Motor neuron (in vitro differentiated cells): ENCODE measurements around the gene PVALEF. TPM values are rescaled to one million over a fixed set of nuclear protein-coding genes. Genes with fewer than 3 reads are reported as not detected.

ENCODE experiments used
- ATAC-seq, 8 experiments: fragments of 200-7000 bp; cut with Tn5 transposase; replicated peaks in 6 of 8; 2 replicates each; pipeline ENCODE4 v1.8.0; 2021; ENCODE audit warnings: mild to moderate bottlenecking in 8 of 8, moderate library complexity in 8 of 8
- H3K27ac ChIP-seq, 2 donors: fragments of 250-450 bp; sonication (Bioruptor Pico); 2 replicates each; pipeline ENCODE4 v1.9.0; 2021; ENCODE audit warnings: antibody characterized with exemption in 2 of 2, mild to moderate bottlenecking in 2 of 2, moderate library complexity in 1 of 2
- H3K4me1 ChIP-seq, 2 donors: fragments of 250-450 bp; sonication (Bioruptor Pico); replicated peaks in 1 of 2; 2 replicates each; pipeline ENCODE4 v1.6.1; 2021; ENCODE audit warnings: antibody characterized with exemption in 2 of 2, mild to moderate bottlenecking in 2 of 2, moderate library complexity in 1 of 2
- H3K4me3 ChIP-seq, 5 donors: fragments of 250-450 bp; sonication (Bioruptor Pico); 2 replicates each; pipeline ENCODE4 v1.9.0; 2021; ENCODE audit warnings: antibody characterized with exemption in 5 of 5, mild to moderate bottlenecking in 5 of 5, moderate library complexity in 4 of 5
- WGBS, 10 experiments: fragments of 450-650 bp; shearing (Covaris generic); methylation state at CpG; one replicate each; pipeline ENCODE4 v1.0.0; 2022; 5-methylcytosine and 5-hydroxymethylcytosine counted together
- in situ Hi-C, 9 experiments: fragments of 400-800 bp; cut with MboI; loops; one replicate each; pipeline ENCODE4 v1.15.0; 2021; ENCODE audit warnings: low sequenced_read_pairs in 9 of 9, low pct_unique_long_range_greater_than_20kb in 2 of 9; ENCODE audit not compliant: unreplicated experiment in 9 of 9
- total RNA-seq, 8 experiments: library from RNA; unstranded; fragments of 300-600 nt; gene quantifications; 2 replicates each; pipeline versions ENCODE4 v1.2.3 to v1.2.4, GENCODE V29; 2022

The PVALEF gene
- total RNA-seq, 8 experiments from 2014 or later: 0.16 to 0.24 (median 0.21) TPM; not detected in 4

- ATAC-seq: no peak
- 20 to 100% (median 66%) methylated on average over 1 to 5 of the region's 14 CpGs; no CpG with 5 or more reads in 4 of the 10 experiments for WGBS, 10 experiments
- no peak overlapping the region for H3K4me3 ChIP-seq
- no peak overlapping the region for H3K27ac ChIP-seq
- in situ Hi-C loops: no loop called here
- H3K4me1 ChIP-seq: peaks cover 42 to 45% of the 10 kb centered on the region in 2 donors
Observed at GRCh38 chr17:81131486-81132196, 33.7 kb upstream of the PVALEF start.

- Histone ChIP-seq H3K4me1 (peaks cover 38 to 41% of the 10 kb centered on the region in 2 donors), H3K27ac (no peak overlapping the region), H3K4me3 (no peak overlapping the region)
- in situ Hi-C loops: no loop called here
- no peak for ATAC-seq
- WGBS, 10 experiments: 80 to 100% (median 82%) methylated on average over 1 to 2 of the region's 11 CpGs; no CpG with 5 or more reads in 7 of the 10 experiments
Observed at GRCh38 chr17:81132197-81132540, 33.1 kb upstream of the PVALEF start.

- ATAC-seq: no peak
- no peak overlapping the region for H3K27ac ChIP-seq
Observed at GRCh38 chr17:81132770-81133723, 32.3 kb upstream of the PVALEF start.

GRCh38 chr17:81134064-81134781, 31.1 kb upstream of the PVALEF start:
- Histone ChIP-seq H3K4me3 (no peak overlapping the region), H3K27ac (no peak overlapping the region), H3K4me1 (peaks cover 28 to 31% of the 10 kb centered on the region in 2 donors)
- 60 to 100% (median 83%) methylated on average over 1 to 5 of the region's 28 CpGs; no CpG with 5 or more reads in 5 of the 10 experiments for WGBS, 10 experiments
- in situ Hi-C loops: no loop called here
- ATAC-seq: peak in 1 of 8 experiments; percentile 11

More at GRCh38 chr17:81132770-81133723, 32.3 kb upstream of the PVALEF start:
- WGBS, 10 experiments: 40 to 100% (median 82%) methylated on average over 1 to 6 of the region's 22 CpGs; no CpG with 5 or more reads in 4 of the 10 experiments
- H3K4me1 ChIP-seq: peaks cover 29 to 33% of the 10 kb centered on the region in 2 donors
- no peak overlapping the region for H3K4me3 ChIP-seq
- in situ Hi-C loops: no loop called here

GRCh38 chr17:81135505-81136278, 29.6 kb upstream of the PVALEF start:
- Histone ChIP-seq H3K4me1 (peaks cover 18 to 23% of the 10 kb centered on the region in 2 donors), H3K4me3 (no peak overlapping the region), H3K27ac (no peak overlapping the region)
- in situ Hi-C loops: no loop called here
- ATAC-seq: peak in 4 of 8 experiments; percentile 18 to 82 (median 63)
- WGBS, 10 experiments: 25 to 100% (median 87%) methylated on average over 2 to 9 of the region's 28 CpGs; no CpG with 5 or more reads in 5 of the 10 experiments

- 67% methylated on average over 2 of the region's 8 CpGs; no CpG with 5 or more reads in 9 of the 10 experiments for WGBS, 10 experiments
Observed at GRCh38 chr17:81136366-81136765, 28.9 kb upstream of the PVALEF start.

GRCh38 chr17:81137248-81137647, 28.1 kb upstream of the PVALEF start:
- Histone ChIP-seq H3K4me1 (peaks cover 12 to 15% of the 10 kb centered on the region in 2 donors), H3K27ac (no peak overlapping the region), H3K4me3 (no peak overlapping the region)
- in situ Hi-C loops: no loop called here
- ATAC-seq: no peak
- WGBS, 10 experiments: 65 to 100% (median 90%) methylated on average over 2 to 4 of the region's 13 CpGs; no CpG with 5 or more reads in 7 of the 10 experiments

More at GRCh38 chr17:81136366-81136765, 28.9 kb upstream of the PVALEF start:
- in situ Hi-C loops: no loop called here
- no peak for ATAC-seq
- H3K4me1 ChIP-seq: peaks cover 15 to 19% of the 10 kb centered on the region in 2 donors
- H3K27ac ChIP-seq: no peak overlapping the region
- no peak overlapping the region for H3K4me3 ChIP-seq

GRCh38 chr17:81138083-81138482, 27.2 kb upstream of the PVALEF start:
- Histone ChIP-seq H3K4me1 (peaks cover 7 to 15% of the 10 kb centered on the region in 2 donors), H3K27ac (no peak overlapping the region), H3K4me3 (no peak overlapping the region)
- 70 to 93% (median 86%) methylated on average over 2 to 10 of the region's 15 CpGs; no CpG with 5 or more reads in 6 of the 10 experiments for WGBS, 10 experiments
- no peak for ATAC-seq
- in situ Hi-C loops: no loop called here

GRCh38 chr17:81138500-81138899, 26.8 kb upstream of the PVALEF start:
- no peak for ATAC-seq
- WGBS, 10 experiments: 60 to 100% (median 82%) methylated on average over 1 to 12 of the region's 25 CpGs; no CpG with 5 or more reads in 5 of the 10 experiments
- Histone ChIP-seq H3K27ac (no peak overlapping the region), H3K4me3 (no peak overlapping the region), H3K4me1 (peaks cover 3 to 11% of the 10 kb centered on the region in 2 donors)
- in situ Hi-C loops: no loop called here

- no peak for ATAC-seq
- 0 to 80% (median 73%) methylated on average over 1 to 3 of the region's 8 CpGs; no CpG with 5 or more reads in 5 of the 10 experiments for WGBS, 10 experiments
- Histone ChIP-seq H3K4me1 (peaks cover 4 to 5% of the 10 kb centered on the region in 2 donors), H3K27ac (no peak overlapping the region), H3K4me3 (no peak overlapping the region)
- in situ Hi-C loops: no loop called here
Observed at GRCh38 chr17:81139428-81139827, 25.9 kb upstream of the PVALEF start.

GRCh38 chr17:81140018-81140417, 25.3 kb upstream of the PVALEF start:
- Histone ChIP-seq H3K4me3 (no peak overlapping the region), H3K4me1 (peaks cover 5 to 6% of the 10 kb centered on the region in 2 donors), H3K27ac (no peak overlapping the region)
- 13 to 73% (median 50%) methylated on average over 1 to 6 of the region's 8 CpGs; no CpG with 5 or more reads in 4 of the 10 experiments for WGBS, 10 experiments
- no peak for ATAC-seq
- in situ Hi-C loops: no loop called here

GRCh38 chr17:81140695-81141094, 24.6 kb upstream of the PVALEF start:
- peaks cover 5 to 6% of the 10 kb centered on the region in 2 donors for H3K4me1 ChIP-seq
- no CpG with 5 or more reads among the region's 37 CpGs for WGBS, 10 experiments

More at GRCh38 chr17:81140695-81141094, 24.6 kb upstream of the PVALEF start:
- no peak for ATAC-seq
- in situ Hi-C loops: no loop called here
- Histone ChIP-seq H3K27ac (no peak overlapping the region), H3K4me3 (no peak overlapping the region)
